ENCODE data around the gene POTEJ.
"Not testable (repeated sequence)": the region's sequence is repeated elsewhere in the genome, so short reads cannot be mapped to it uniquely, and the experiment has no call there.

Gene POTEJ

DNA sequence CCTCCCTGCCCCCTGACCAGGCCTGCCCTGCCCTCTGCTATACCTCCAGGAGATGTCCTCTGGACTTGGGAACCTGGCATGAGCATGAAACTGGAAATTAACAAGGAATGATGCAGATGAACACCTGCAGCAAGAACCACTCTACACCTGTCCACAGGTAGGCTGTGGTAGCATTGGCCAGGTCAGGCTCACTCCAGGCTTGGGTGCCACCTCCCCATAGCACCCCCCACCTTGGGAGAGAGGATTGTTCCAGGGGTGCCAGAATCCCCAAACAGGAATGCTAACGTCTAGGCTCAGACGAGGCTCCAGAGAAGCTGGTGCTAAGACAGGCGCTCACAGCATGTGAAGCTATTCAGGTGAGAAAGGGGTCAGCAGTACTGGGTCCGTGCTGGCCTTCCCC is 17.2 kb upstream of the POTEJ start:
- not testable (repeated sequence) for H3K4me3 Mint-ChIP-seq; H3K4me1 Mint-ChIP-seq; H3K27me3 Mint-ChIP-seq (ENCODE audit: low read depth)

GRCh38 chr2:130596757-130597156 is 14.5 kb upstream of the POTEJ start:
- H3K4me1 Mint-ChIP-seq; H3K9me3 Mint-ChIP-seq; H3K36me3 Mint-ChIP-seq (ENCODE audit: low read depth); H3K27me3 Mint-ChIP-seq (ENCODE audit: low read depth); H3K4me3 Mint-ChIP-seq; H3K27ac Mint-ChIP-seq: not testable (repeated sequence)

More for the DNA sequence above, 17.2 kb upstream of the POTEJ start:
- not testable (repeated sequence) for H3K9me3 Mint-ChIP-seq; H3K36me3 Mint-ChIP-seq (ENCODE audit: low read depth); H3K27ac Mint-ChIP-seq

DNA sequence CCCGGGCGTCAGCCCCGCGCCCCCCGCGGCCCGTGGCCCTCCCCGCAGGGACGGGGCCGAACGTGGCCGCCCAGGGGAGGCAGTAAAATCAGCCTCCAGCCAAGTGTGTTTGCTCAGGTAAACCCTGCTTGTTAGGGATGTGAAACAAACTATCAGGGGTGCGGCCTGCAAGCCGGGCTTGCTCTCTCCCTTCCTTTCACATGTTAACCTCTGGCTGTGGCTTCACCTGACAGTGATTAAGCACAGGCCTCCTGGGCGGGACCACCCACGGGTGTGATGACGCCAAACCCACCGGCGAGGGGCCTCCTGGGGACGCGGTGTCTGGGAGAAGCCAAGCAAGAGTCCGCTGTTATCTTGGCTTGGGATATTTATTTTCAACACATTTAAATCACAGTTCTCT is 13.2 kb upstream of the POTEJ start:
- H3K4me1 Mint-ChIP-seq; H3K36me3 Mint-ChIP-seq (ENCODE audit: low read depth); H3K27ac Mint-ChIP-seq; H3K27me3 Mint-ChIP-seq (ENCODE audit: low read depth); H3K9me3 Mint-ChIP-seq: not testable (repeated sequence)
- H3K4me3 Mint-ChIP-seq, result peak overlapping the region in 1 of 3 experiments; percentile 39

DNA sequence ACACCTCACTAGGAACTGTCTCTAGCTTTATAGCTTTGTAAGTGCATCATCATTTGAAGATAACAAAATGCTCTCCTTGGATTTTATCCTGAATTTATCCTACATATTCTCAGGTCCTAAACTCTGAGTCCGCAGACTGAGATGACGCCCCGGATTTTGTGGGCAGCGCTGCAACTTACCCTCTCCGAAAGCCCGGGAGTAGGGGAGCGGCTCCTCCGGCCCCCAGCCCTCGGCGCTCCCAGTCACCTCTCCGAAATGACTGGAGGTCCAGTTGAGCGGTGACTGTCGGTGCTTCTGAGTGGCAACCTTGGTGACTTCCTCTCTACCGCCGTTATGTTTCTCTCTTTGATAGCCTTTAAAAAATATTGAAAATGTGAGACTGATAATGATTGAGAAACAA is 12.8 kb upstream of the POTEJ start:
- H3K4me3 Mint-ChIP-seq, result peak overlapping the region in 1 of 3 experiments; percentile 39
- not testable (repeated sequence) for H3K27me3 Mint-ChIP-seq (ENCODE audit: low read depth); H3K9me3 Mint-ChIP-seq; H3K36me3 Mint-ChIP-seq (ENCODE audit: low read depth); H3K4me1 Mint-ChIP-seq; H3K27ac Mint-ChIP-seq

GRCh38 chr2:130599393-130599792 is 11.8 kb upstream of the POTEJ start, which contains the start of gene CFC1:
TSS of gene CFC1 (minus strand) at chr2:130599575. CDS start at chr2:130599287, 288 bp downstream.
- not testable (repeated sequence) for H3K36me3 Mint-ChIP-seq (ENCODE audit: low read depth); H3K27me3 Mint-ChIP-seq (ENCODE audit: low read depth); H3K4me3 Mint-ChIP-seq; H3K4me1 Mint-ChIP-seq; H3K27ac Mint-ChIP-seq; H3K9me3 Mint-ChIP-seq

DNA sequence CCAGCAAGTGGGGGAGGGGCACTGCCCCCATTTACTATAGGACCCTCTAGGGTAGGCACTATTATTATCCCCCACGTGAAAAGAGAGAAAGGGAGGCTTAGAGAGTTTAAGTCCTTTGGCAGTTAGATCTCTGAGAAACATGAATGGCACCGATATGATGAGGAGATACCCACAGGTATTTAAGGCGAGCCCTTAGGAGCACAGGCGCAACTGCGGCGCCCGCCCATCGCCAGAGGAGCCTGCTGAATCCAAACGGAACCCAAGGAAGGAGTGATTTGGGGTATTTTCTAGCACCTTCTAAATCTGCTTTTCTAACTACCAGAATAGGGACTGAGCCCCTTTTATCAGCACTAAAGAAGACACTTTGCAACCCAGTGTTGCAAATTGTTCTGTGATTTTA is 11.3 kb upstream of the POTEJ start:
- H3K4me3 Mint-ChIP-seq; H3K36me3 Mint-ChIP-seq (ENCODE audit: low read depth); H3K4me1 Mint-ChIP-seq; H3K27ac Mint-ChIP-seq; H3K27me3 Mint-ChIP-seq (ENCODE audit: low read depth); H3K9me3 Mint-ChIP-seq: not testable (repeated sequence)

DNA sequence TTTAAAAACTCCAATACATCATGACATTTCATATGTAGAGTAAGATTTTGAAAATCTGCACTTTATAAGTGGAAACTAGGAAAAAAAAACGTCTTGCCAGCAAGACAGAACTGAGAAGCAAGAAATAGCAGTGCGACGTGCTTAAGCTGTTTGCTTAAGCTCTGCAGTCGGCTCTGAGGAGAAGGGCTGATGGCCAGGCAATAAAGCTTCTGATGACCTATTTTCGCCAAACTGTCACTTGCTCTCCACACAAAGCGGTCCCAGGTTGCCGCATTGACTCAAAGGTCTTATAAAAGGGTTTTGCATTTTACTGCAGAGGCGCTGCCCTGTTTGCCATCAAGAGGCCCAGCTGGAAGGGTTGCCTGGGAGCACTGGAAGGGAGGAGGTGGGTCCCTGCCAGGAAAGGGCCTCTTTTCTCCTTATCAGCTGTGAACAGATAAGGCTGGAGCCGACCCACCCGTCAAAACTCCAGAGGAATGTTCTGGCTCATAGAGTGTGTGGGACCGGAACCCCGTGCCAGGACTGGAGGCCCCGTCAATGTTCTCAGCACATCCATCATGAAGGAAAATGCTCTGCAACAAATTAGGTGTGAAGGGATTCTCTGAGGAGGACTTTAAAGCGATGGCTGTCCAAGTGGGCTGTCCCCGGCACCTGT is 9.5 kb upstream of the POTEJ start:
- H3K4me3 Mint-ChIP-seq; H3K4me1 Mint-ChIP-seq; H3K27me3 Mint-ChIP-seq (ENCODE audit: low read depth); H3K36me3 Mint-ChIP-seq (ENCODE audit: low read depth); H3K9me3 Mint-ChIP-seq: not testable (repeated sequence)
- H3K27ac Mint-ChIP-seq, result peak overlapping the region in 2 of 3 experiments; percentile 56 to 62

DNA sequence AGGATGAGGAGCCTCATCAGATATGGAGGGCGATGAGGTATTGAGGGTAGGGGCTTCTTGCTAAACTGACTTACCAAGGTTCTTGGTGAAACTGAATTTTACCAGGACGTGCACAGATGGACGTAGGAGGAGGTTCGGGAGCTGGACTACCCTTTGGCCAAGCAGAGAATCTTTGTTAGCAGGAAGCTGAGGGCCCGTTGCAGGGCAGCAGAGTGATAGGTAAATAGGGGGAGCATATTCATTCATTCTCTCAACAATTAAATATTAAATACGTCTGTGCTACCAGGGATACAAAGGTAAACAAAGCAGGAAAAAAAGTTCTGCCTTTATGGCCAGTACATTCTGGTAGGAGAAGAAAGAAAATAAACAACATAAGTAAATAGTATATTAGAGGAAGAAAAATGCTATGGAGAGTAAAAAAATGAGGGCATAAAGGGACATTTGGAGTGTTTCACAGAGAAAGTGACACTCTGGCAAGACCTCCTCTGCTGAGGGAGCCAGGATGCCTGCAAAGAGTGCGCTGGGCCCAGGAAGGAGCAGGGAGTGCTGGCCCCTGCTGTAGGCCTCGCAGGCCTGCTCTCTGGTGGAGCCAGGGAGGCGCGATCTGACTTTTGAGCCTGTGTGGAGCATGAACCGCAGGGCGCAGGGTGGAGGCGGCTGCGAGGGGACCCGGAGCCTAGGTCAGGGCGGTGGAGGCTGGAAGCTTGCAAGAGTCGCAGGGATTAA is 2.8 kb upstream of the POTEJ start:
- H3K4me3 Mint-ChIP-seq; H3K27me3 Mint-ChIP-seq (ENCODE audit: low read depth); H3K36me3 Mint-ChIP-seq (ENCODE audit: low read depth); H3K27ac Mint-ChIP-seq; H3K4me1 Mint-ChIP-seq; H3K9me3 Mint-ChIP-seq: not testable (repeated sequence)

DNA sequence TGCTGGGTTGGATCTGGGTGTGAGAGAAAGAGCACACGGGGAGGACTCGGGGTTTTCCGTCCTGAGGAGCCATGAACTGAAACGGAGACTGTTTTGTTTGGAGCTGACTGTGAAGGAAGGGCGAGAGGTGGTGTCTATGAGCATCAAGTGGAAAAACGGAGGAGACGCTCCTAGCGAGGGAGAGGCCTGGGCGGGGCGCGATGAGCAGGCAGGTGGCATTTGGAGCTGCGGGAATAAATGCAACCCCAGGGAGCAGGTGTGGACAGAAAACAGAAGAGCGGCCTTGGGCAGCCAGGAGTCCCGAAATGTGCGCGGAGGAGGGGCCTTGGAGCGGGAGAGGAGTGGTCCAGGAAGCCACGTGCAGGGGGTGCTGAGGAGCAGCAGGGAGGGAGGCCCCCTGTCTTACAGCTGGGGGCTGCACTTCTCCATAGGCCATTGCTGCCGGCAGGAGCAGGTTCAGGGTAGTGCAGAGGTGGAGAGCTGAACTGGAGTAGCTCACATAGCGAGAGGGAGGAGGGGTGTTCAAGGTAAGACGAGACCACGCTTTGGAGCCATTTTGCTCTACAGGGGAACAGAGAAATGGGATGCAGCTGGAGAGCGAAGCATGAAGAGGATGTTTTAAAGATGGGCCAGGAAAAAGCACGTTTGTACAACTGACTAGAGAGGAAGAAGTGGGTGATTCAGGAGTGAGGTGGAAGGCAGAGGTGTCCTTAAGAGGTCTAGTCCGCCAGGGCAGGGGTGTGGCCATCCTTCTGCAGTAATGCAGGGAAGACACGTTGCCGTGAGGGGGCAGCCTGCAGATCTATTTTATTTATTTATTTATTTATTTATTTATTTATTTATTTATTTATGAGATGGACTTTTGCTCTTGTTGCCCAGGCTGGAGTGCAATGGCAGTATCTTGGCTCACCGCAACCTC is 2.0 kb upstream of the POTEJ start:
- not testable (repeated sequence) for H3K27ac Mint-ChIP-seq; H3K36me3 Mint-ChIP-seq (ENCODE audit: low read depth); H3K4me1 Mint-ChIP-seq; H3K4me3 Mint-ChIP-seq; H3K27me3 Mint-ChIP-seq (ENCODE audit: low read depth); H3K9me3 Mint-ChIP-seq

DNA sequence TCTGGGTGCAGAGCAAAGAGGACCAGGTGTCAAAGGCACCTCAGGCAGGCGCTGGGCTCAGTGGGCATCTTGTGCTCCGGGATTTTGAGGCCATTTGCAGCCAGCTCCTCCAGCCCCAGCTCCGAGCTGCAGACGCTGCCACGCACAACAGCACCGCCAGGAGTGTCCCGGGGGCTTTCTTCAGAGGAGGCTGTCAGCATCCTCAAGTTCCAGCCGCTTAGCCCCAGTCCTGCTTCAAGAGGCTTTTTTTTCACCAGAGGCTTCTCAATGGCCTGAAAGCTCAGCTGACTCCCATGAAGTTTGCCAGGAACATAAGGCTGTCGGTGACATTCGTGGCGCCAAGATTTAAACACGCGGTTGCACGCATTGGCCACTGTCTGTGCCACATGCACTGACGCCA is 754 bp upstream of the POTEJ start:
- not testable (repeated sequence) for H3K4me1 Mint-ChIP-seq; H3K4me3 Mint-ChIP-seq; H3K36me3 Mint-ChIP-seq (ENCODE audit: low read depth); H3K27ac Mint-ChIP-seq; H3K27me3 Mint-ChIP-seq (ENCODE audit: low read depth); H3K9me3 Mint-ChIP-seq

GRCh38 chr2:130628784-130629475 is 17.7 kb downstream of the POTEJ start:
- H3K36me3 Mint-ChIP-seq (ENCODE audit: low read depth); H3K4me1 Mint-ChIP-seq; H3K9me3 Mint-ChIP-seq; H3K27ac Mint-ChIP-seq; H3K27me3 Mint-ChIP-seq (ENCODE audit: low read depth); H3K4me3 Mint-ChIP-seq: not testable (repeated sequence)

- not testable (repeated sequence) for H3K4me1 Mint-ChIP-seq; H3K27ac Mint-ChIP-seq; H3K27me3 Mint-ChIP-seq (ENCODE audit: low read depth); H3K4me3 Mint-ChIP-seq; H3K36me3 Mint-ChIP-seq (ENCODE audit: low read depth); H3K9me3 Mint-ChIP-seq
Measured at GRCh38 chr2:130638973-130639372, 27.7 kb downstream of the POTEJ start.

- not testable (repeated sequence) for H3K4me1 Mint-ChIP-seq; H3K4me3 Mint-ChIP-seq; H3K27me3 Mint-ChIP-seq (ENCODE audit: low read depth); H3K27ac Mint-ChIP-seq; H3K36me3 Mint-ChIP-seq (ENCODE audit: low read depth); H3K9me3 Mint-ChIP-seq
Measured at GRCh38 chr2:130641688-130642087, 30.4 kb downstream of the POTEJ start.

DNA sequence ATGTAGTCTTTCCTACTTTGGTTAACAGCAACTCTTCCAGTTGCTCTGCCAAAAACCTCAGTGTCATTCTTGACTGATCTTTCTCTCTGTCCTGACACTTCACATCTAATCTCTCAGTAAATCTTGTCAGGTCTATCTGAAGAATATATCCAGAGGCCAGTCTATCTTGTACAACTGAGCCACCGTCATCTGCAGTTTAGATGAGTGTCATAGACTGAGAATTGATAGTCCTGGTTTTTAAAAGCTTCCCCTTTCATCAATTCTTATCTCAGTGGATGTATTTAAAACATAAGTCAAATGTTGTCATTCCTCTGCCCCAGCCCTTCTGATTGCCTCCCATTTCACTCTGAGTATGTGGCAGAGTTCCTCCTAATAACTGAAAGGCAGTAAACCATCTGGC is 38.0 kb downstream of the POTEJ start:
- not testable (repeated sequence) for H3K4me3 Mint-ChIP-seq; H3K36me3 Mint-ChIP-seq (ENCODE audit: low read depth); H3K9me3 Mint-ChIP-seq; H3K27me3 Mint-ChIP-seq (ENCODE audit: low read depth); H3K4me1 Mint-ChIP-seq; H3K27ac Mint-ChIP-seq

DNA sequence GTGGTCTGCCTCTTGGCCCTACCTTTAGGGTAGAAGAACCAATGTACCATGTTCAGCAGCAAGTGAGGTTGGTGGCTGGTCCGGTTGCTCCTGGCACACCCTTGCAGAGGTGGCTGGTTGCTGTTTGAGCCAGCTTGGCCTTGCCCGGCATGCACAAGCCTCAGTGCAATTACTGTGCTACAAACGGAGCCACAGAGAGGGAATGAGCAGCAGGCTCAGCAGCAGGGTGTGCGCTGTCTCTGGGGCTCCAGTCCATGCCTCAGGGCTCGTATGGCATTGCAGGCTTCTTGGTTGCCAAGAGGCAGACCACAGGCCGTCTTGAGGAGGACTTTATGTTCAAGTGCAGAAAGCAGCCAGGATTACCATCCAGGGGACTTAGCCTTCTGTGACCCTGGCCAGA is 53.3 kb downstream of the POTEJ start:
- not testable (repeated sequence) for H3K27ac Mint-ChIP-seq; H3K27me3 Mint-ChIP-seq (ENCODE audit: low read depth); H3K4me1 Mint-ChIP-seq; H3K36me3 Mint-ChIP-seq (ENCODE audit: low read depth); H3K4me3 Mint-ChIP-seq; H3K9me3 Mint-ChIP-seq

Measured in nephron (organoid).